Limb (tissue), 2 donors: ENCODE measurements around the gene SDCBP2.
A peak's percentile ranks its signal among the peaks of the same experiment; 100 is the strongest.

Experiments used
- DNase-seq, 2 donors: peaks; one replicate each; pipeline ENCODE4 v3.0.0-alpha.2; 2016; ENCODE audit errors: extremely low spot score in 2 of 2

The SDCBP2 gene

DNA sequence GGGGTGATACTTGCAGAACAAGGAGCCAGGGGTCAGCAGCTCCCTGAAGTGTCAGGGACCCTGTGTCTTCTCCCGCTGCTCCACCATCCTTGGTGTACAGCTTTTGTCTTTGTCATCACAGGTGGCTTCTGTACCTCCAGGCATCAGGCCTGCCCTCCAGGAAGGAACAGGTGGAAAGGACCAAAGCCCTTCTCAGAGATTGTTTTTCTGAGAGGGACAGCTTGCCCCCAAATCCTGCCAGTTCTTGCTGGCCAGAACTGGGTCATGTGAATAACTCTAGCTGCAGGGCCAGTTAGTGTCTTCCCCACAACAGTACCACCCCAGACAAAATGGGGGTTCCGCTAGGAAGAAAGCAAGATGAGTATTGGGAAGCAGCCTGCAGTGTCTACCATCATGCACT is 31.5 kb downstream of the SDCBP2 start:
- DNase-seq, result no peak

DNA sequence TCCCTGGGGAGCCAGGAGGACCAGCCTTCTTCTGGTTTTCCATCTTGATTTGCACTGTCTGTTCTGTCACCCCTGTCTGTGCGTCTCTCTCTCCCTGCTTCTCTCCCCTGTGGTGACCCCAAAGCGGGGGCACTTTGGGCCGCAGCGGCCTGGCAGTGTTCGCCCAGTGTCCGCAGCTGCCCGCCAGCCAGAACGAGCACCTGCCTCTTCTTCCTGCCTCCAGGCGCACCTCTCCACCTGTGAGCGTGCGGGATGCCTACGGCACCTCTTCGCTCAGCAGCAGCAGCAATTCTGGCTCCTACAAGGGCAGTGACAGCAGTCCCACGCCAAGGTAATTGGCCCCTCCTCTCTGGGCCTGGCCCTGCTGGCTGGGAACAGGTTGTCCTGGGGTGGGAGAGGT is 32.0 kb downstream of the SDCBP2 start:
- no peak for DNase-seq

DNA sequence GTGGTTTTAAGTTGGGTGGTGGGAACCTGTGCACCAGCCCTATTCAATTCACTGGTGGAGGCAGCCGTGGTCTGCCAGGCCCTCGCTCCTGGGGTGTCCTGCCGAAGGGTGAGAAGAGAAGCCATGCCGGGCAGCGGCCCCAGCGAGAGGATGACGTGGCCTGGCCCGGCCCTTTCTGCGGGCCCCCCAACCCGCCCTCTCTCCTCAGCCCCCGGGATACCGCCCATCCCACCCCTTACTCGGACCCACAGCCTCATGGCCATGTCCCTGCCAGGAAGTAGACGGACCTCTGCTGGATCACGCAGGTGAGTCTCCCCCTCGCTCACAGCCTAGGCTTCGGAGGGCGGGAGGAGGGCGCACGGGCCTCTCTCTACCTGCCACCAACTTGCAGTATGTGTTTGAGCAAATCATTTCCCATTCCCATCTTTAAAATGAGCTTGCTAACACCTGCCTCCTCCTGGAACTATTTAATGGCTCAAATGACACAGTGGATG is 32.8 kb downstream of the SDCBP2 start:
- no peak for DNase-seq

DNA sequence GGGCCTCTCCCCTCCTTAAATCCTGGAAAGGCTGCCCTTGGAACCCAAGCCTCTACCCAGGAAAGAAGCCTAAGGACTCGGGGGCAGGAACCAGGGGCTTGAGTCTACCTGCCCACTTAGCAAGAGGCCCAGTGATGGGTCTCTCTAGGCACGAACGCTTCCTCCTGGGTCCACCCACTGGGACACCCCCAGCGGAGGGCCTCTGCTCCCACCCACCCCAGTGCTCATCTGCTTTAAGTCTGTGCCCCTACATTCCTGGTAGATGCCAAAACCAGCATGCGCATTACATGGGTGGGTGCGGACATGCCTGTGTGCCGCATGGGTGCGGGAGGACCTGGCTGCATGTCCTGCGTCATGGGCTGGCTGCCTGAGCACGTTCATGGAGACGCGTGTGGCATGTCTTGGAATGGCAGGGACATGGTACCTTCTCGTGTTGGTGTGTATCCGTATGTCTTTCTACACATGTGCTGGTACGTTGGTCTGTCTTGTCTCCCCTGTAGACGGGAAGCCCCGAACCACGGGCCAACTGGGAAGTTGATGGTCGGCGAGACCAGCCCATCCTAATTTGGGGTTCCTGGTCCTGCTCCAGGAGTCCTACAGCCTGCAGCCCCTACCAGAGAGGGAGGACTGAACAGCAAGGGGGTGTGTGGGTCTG is 33.5 kb downstream of the SDCBP2 start:
- DNase-seq, result no peak

DNA sequence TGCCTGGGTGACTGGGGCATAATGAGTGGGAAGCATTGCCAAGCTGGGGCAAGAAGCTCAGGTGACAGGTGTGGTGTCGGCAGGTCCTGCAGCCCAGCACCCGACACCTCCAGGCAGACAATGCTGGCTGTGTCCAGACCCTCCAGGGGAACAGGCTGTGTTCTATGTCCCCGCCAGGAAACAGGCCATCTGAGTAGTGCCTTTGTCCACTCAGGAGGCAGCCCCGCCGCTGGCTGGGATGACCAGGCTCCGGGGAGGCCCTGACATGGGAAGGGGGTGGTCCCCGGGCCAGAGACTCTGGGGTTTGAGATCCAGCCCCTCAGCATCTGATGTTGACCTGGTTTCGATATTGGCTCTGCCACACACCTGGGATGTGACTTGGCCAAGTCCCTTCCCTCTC is 34.4 kb downstream of the SDCBP2 start:
- no peak for DNase-seq

DNA sequence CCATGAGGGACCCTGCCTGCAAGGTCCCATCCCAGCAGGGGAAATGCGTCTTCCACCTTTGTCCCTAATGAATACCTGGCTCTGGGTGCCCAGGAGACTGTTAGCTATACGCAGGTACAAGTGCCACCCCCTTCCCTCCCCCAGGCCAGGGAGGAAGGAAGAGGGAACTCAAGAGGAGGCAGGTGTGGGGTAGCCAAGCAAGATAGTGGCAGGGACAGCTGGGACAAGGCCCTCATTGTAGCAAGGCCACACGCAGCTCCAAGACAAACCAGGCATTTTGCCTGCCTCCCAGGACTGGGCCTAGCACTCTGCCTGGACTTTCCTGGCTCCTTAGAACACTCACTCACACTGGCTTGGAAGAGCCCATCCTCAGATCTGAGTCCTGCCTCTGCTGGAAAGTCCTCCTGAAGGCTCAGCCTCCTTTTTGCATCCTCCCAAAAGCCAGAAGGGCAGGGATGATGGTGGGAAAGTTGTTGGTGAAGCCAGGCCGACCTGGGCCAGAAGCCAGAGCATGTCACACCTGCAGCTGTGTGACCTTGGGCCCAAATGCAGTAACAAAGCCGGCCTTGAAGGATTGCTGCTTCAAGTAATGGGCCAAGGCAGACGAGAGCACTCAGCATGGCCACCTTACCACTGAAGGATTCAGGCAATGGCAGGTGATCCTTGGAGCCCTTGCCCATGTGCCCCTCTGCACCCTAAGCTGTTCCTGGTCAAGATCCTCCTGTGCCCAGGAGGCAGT is 35.1 kb downstream of the SDCBP2 start:
- no peak for DNase-seq

DNA sequence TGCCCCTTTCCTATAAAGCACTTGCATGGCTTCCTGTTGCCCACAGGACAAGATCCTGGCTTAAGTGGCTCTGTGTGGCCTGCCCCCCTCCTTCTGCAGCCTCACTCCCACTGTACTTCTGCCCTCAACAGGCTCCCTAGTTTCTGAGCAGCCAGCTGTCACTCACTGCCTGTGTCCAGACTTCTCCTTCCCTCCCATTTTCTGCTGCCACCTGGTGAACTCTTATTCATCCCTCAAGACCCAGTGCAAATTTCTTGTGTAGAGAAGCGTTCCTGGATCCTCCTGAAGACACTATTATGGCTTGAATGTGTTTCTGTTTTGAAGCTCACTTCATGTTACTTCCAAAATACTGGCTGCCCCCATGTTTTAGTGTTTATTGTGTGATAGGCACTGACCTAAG is 36.3 kb downstream of the SDCBP2 start:
- DNase-seq, result no peak

DNA sequence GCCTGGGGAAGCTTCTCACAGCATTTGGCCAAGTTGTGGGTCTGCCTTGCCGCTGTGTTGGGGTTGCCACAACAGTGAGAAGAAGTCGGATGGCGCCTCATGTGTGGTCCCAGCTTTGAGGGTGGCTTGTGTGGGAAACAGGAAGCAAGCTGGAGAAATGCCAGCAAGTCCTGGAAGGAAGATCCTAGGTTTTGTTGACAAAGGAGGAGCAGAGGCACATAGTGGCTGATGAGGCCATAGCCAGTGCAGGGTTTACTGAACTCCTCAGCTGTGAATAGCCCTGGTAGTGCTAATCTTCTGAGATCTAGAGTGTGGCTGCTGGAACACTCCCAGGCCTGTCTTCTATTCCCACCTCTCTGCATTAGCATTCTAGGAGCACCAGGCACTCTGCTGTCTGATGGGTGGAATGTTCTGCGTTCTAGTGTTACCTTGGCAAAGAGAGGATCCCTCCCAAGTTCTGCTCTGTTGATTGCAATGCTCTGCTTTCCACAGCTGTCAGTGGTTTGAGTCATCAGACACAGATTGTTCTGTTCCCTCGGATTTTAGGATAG is 37.7 kb downstream of the SDCBP2 start:
- DNase-seq, result no peak

DNA sequence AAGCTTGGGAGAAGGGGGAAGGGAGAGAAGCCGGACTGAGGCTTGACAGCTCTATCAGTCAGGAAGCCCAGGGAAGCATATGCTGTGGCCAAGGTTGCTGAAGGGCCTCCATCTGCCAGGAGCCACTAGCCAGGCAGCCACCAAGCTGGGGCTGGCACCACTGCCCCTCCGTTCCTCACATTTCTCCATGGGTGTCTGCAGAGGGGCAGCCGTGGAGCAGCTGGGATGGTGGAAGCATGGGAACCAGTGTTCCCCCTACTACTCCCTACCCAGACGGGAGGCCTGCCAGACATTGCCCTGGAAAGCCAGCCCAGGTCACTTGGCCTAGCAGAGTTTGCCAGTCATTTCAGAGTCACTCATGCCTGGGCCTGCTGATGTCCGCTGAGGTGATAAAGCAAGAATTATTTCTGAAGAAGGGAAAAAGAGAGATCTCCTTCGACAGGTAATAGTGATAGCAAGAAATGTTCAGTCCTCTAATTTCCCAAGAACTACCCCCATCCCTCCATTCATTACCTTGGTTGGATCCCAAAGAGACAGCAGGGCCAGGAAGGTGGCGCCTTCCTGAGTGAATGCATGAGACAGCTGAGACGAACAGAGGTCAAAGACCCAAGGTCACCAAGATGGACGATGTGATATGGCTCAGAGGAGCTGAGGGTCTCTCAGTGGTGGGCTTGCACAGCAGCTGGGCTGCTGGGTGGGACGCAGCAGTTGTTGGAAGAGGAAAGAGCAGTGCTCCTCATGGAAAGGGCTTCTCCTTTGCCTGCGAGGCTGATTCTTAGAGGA is 41.0 kb downstream of the SDCBP2 start:
- no peak for DNase-seq

DNA sequence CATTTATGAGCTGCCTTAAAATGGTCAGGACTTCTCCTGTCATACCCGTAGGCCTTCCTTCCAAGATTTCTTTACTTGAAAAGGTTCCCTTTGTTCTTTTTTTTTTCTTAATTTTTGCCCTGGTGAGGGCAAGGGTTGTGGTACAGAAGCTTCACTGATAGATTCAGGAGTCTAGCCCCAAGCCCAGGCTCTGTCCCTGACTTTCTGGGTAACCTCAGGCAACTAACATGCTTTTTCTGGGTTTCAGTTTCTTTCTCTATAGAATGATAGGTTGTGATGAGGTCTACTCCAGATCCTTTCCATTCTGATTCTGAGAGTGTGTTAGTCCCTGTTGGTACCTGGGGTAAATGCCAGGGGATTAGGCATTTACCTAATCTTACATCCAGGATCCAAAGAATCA is 41.6 kb downstream of the SDCBP2 start:
- no peak for DNase-seq

DNA sequence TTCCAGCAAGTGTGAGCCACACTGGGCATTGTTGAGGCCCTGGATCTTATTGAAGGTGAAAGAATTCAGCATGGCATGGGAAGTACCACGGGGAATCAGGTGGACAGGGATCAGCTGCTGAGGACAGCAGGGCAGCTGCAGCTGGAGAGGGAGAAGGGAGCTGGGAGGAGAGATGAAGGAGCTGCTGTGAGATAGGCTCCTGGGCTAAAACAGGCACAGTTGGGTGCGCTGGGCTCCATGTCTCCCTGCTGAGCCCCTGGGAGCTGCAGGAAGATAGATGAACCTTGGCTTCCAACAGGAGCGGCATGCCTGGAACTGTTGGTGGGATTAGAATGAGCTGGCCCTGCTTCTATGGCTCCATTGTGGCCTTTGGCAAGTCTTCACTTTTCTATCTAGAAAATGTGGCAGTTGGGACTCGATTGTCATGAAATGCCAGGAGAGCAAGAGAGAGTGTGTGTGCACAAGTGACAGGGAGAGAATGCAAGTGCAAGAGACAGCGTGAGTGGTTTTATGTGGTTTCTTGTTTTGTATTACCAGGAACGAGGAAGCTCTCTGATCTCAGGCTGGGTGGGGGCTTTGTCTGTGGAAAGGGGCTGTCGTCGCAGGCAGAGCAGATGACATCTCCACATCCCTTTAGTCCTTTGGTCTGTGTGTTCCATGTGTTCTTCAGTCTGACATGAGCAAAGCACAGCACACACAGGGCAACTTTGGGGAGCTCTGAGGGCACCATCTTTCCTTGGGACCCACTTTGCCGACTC is 42.5 kb downstream of the SDCBP2 start:
- no peak for DNase-seq

DNA sequence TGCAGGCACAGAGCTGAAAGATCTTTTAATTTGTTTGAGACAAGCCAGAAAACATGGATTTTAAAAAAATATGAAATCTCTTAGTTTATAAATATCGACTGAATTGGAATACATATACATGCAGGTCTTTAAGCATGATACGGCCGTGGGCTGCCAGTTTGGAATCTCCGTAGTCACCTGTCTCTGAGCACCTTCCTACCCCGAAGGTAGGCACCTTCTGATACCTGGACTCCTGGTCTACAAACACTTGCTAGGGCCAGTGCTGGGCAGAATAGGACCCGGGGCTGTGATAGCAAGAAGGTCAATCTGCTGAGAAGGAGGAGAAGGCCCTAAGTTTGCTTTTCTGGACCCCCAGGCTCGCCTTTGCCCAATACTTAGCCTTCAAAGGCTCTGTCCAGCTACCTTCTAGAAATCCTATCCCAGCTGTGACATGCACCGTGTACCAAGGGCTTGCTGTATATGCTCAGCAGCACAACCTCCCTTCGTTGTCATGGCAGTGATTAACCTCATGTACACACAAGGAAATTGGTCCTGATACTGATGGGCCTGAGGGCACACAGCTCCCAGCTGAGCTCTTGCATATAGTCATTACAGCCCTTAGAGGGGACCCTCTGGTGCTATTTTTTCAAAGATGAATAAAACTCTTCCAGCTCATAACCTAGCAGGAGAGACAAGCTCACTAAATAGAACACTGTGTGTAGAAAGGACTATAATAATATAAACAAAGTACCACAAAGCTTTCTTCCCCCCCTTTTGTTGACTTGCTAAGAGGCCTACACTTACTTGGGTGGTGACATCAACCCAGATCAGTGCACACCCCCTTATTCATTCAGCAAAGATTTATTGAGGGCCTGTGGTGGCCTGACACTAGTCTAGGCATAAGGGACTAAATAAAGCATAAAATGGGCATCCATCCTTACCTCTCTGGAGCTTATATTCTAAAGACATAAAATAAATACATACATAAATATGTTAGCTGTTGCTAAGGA is 45.1 kb downstream of the SDCBP2 start:
- peak in 1 of 2 donors; percentile 11 for DNase-seq

DNA sequence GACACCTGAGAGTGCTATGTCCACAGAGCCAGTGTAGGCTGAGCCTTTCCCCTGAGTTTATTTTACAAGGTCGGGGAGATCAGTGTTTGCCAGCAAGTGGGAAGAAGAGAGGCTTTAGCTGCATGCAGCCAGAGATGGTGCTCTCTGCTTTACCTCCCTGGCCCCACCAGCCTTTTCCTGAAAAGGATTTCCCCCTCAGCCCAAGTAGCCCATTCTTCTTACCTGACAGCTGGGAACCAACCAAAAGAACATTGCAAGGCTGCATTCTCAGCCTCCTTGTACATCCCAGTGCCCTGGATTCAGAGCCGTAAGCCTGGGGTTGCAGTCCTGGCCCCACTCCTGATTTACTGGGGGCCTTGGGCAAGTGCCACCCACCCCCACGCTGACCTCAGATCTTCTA is 46.0 kb downstream of the SDCBP2 start:
- peak in 1 of 2 donors; percentile 9 for DNase-seq

DNA sequence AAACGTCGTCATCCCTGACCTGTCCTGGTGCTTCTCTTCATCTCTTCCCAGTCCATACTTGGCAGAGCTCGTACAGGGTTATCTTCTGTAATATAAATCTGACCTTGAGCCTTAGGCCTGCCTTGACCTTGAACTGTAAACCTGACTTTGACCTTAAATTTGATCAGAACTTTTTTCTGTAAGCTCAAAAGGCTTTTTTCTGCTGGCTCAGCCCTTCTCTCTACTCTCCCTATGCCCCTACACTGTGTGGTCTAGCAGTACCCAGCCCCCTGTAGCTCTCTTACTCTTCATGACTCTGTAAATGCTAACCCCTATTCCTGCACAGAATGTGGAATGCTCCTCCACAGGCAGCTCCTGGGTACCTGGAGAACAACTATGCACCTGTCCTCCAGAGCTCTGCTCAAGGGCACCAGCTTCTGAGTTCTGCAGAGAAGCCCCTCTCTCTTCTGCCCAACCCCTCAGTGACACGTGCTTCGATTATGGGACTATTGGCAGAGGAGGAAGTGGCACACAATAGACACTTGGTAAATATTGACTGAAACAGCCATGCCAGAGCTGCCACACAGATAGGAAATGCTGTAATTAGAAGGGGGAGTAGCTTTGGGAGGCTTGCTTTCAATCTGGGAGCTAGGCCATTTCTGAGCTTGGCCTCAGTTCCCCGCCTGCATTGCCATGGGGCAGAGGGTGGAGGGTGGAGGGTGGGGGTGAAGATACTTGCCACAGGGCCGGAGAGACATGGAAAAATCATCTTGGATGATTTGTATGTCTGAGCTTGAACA is 47.5 kb downstream of the SDCBP2 start:
- peak in 1 of 2 donors; percentile 11 for DNase-seq

DNA sequence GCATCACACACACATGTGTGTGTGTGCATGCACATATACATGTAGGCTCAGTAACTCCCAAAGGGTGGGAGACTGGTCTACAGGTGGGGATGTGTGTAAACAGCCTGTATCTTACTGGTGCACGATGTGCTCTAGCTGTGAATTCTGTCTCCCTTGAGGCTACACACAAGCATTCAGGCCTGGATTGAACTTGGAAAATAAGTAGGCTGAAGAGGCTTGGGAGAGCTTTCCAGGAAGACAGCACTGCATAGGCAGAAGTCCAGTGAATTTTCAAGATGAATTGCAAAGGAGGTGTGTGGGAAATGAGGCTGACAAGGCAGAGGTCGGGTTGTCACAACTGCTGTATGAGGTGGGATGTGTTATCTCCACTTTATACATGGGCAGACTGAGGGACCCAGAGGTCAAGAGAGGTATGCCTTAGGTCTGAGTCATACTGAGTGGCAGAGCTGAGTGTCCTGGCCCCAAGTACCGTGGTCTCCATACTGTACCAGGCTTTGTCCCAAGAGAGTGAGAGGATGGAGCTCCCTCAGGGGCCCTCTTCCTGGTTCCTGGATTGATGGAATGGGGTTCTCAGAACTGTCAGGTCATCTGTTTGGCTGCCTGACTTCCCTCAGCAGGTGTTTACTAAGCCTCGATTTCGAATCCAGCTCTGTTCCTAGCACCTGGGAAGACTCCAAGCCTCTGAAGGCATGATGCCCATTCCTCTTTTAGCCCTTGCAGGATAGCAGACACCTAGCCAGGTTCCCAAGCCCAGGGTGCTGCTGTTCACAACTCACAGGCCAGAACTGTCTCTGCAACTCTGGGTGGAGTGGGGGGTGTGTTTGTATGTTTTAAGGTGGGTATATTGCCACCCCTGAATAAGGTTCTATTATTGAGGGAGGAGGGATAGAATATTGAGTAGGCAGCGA is 48.5 kb downstream of the SDCBP2 start:
- no peak for DNase-seq

DNA sequence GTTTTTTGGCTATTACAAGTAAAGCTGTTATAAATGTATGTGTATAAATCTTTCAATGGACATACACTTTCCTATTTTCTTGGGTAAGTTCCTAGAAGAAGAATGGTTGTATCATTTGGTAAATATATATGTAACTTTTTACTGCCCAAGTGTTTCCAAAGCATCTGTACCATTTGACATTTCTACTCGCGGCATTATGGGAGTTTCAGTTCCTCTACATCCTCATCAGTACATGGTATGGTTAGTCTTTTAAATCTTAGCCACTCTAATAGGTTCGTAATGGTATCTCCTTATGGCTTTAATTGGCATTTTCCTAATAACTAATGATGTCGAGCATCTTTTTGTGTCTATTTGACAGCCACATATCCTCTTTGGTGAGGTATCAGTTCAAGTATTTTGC is 49.9 kb downstream of the SDCBP2 start:
- DNase-seq, result no peak

DNA sequence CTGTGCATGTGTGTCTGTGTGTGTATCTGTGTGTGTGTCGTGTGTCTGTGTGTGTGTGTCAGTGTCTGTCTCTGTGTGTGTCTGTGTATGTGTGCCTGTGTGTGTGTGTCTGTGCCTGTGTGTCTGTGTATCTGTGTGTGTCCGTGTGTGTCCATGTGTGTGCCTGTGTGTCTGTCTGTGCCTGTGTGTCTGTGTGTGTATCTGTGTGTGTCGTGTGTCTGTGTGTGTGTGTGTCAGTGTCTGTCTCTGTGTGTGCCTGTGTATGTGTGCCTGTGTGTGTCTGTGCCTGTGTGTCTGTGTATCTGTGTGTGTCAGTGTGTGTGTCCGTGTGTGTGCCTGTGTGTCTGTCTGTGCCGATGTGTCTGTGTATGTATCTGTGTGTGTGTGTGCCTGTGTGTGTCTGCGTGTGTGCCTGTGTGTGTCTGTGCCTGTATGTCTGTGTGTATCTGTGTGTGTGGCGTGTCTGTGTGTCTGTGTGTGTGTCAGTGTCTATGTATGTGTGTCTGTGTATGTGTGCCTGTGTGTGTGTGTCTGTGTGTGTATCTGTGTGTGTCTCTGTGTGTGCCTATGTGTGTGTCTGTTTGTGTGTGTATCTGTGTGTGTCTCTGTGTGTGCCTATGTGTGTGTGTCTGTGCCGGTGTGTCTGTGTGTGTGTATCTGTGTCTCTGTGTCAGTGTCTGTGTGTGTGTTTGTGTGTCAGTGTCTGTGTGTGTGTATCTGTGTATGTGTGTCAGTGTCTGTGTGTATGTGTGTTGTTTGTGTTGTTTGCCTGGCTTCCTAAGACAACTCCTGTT is 51.2 kb downstream of the SDCBP2 start:
- no peak for DNase-seq
